Occipital lobe (tissue), 1 donor: ENCODE measurements around the gene ASCL4. TPM values are rescaled to one million over a fixed set of nuclear protein-coding genes. Genes with fewer than 3 reads are reported as not detected.

Source experiments
- total RNA-seq: library from RNA; depleted of rRNA; stranded (reverse); fragments of >200 nt; gene quantifications from one replicate; pipeline ENCODE4 v1.2.3, GENCODE V29; 2014

ASCL4 gene
- total RNA-seq, 1 donor from 2014 or later = not detected

Other genes starting within 250 kb of the ASCL4 start
- 78.1 TPM for gene PWP1, start 88.9 kb upstream of the ASCL4 start, total RNA-seq
- 19.7 TPM for gene PRDM4, start 13.6 kb upstream of the ASCL4 start, total RNA-seq